ENCODE measurements around the gene RIMS3.
"Not testable (repeated sequence)": the region's sequence is repeated elsewhere in the genome, so short reads cannot be mapped to it uniquely, and the experiment has no call there.

Gene RIMS3

GRCh38 chr1:40593449-40594186 is 71.9 kb downstream of the RIMS3 start:
- DNase-seq (ENCODE audit: low read depth in 2 of 2) = no peak

- DNase-seq (ENCODE audit: low read depth in 2 of 2) = no peak
Observed at GRCh38 chr1:40592107-40592803, 73.2 kb downstream of the RIMS3 start.

GRCh38 chr1:40588586-40588985 is 76.9 kb downstream of the RIMS3 start:
- no peak for DNase-seq (ENCODE audit: low read depth in 2 of 2)

- no peak for DNase-seq (ENCODE audit: low read depth in 2 of 2)
Observed at GRCh38 chr1:40583980-40584379, 81.5 kb downstream of the RIMS3 start.

GRCh38 chr1:40582116-40582515 is 83.4 kb downstream of the RIMS3 start:
- no peak for DNase-seq (ENCODE audit: low read depth in 2 of 2)

- DNase-seq (ENCODE audit: low read depth in 2 of 2) = no peak
Observed at GRCh38 chr1:40575336-40575735, 90.1 kb downstream of the RIMS3 start.

- DNase-seq (ENCODE audit: low read depth in 2 of 2) = not testable (repeated sequence)
Observed at GRCh38 chr1:40574805-40575204, 90.7 kb downstream of the RIMS3 start.
